ENCODE measurements around the gene SLC43A3.
"Not testable (repeated sequence)": the region's sequence is repeated elsewhere in the genome, so short reads cannot be mapped to it uniquely, and the experiment has no call there.

Gene SLC43A3

GRCh38 chr11:57403802-57404147 is 23.1 kb downstream of the SLC43A3 start:
- no peak for FAIRE-seq

- not testable (repeated sequence) for FAIRE-seq
These were observed 23.7 kb downstream of the SLC43A3 start for GRCh38 chr11:57403003-57403801.

GRCh38 chr11:57402188-57403002 is 24.5 kb downstream of the SLC43A3 start:
- FAIRE-seq = no peak

DNA sequence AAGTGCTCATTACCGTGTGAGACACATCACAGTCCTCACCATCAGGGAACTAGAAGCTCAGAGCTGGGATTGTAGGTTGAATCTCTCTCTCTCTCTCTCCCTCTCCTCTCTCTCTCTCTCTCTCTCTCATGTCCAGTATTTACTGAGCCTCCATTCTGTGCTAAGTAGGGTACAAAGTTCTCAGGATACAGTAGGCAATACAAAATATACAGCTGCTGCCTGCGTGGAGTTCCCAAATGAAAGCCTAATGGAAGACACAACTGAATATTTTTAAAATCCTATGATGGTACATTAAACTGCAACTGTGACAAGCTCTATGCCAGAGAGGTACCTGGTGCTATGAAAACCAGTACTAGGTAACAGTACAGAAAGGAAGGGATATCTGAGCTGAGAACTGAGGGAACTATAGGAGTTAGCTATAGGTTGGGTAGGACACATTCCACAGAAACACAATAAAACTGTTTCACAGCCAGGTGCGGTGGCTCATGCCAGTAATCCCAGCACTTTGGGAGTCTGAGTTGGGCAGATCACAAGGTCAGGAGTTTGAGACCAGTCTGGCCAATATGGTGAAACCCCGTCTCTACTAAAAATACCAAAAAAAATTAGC is 26.8 kb downstream of the SLC43A3 start:
- FAIRE-seq = no peak

- no peak for FAIRE-seq
These were observed 27.7 kb downstream of the SLC43A3 start for GRCh38 chr11:57399221-57399620.

DNA sequence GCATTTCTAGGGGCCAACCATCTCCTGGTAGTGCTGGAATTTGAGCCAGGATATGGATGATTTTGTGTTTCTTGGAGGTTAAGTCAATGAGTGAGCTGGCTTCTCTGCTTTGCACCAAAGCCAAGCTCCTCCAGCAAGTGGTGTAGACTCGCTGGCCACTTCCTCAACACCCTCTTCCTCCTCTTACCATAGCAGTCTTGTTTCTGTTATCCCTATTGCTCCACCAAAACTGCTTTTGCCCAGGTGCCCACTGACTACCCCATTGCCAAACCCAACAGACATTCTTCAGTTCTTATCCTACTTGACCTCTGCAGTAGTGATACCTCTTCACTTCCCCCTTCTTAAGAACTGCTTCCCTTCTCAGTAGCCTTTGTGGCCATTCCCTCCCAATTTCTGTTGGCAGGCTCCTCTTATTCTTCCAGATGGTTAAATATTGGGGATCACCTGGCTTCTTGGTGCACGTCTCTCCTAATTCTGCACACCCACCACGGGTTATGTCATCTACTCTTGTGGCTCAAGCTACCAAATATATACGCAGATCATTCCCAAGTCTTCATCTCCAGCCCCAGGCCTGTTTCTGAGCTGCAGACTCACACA is 29.4 kb downstream of the SLC43A3 start:
- FAIRE-seq = no peak

GRCh38 chr11:57396744-57397143 is 30.2 kb downstream of the SLC43A3 start:
- FAIRE-seq = no peak

GRCh38 chr11:57395905-57396623 is 30.9 kb downstream of the SLC43A3 start:
- FAIRE-seq = no peak

DNA sequence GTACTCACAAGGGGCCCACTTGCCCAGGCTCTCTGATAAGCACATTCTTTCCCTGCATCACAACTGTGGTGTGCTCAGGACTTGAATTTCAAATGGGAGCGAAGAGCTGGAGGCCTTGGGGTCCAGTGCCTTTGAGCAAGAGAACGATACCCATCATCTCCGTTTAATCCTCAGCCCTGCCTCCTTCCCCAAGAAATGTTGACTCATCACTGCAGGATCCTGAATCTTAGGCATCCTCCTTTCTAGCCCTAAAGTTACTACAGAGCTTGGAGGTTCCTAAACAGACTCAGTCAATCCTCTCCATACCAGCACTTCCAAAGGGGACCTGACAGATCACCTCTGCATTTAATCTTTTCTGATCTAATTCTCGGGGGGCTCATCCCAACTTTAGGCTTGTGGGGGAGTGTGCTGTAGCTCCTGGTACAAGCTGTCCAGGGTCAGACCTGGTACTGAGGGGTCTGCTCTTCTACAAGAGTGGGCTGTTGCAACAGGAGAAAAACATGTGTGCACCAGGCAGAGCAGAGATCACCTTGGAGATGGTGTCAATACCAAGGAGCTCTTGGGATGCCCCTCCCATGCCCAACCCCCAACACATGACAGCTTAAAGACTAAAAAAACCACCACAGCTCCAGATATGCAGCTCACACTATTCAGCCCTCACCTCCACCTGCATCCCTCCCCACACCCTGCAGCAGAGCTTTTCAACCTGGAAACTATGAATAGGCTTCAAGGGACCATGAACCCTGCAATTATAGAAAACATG is 32.5 kb downstream of the SLC43A3 start:
- FAIRE-seq = no peak

GRCh38 chr11:57392763-57393105 is 34.2 kb downstream of the SLC43A3 start:
- no peak for FAIRE-seq

DNA sequence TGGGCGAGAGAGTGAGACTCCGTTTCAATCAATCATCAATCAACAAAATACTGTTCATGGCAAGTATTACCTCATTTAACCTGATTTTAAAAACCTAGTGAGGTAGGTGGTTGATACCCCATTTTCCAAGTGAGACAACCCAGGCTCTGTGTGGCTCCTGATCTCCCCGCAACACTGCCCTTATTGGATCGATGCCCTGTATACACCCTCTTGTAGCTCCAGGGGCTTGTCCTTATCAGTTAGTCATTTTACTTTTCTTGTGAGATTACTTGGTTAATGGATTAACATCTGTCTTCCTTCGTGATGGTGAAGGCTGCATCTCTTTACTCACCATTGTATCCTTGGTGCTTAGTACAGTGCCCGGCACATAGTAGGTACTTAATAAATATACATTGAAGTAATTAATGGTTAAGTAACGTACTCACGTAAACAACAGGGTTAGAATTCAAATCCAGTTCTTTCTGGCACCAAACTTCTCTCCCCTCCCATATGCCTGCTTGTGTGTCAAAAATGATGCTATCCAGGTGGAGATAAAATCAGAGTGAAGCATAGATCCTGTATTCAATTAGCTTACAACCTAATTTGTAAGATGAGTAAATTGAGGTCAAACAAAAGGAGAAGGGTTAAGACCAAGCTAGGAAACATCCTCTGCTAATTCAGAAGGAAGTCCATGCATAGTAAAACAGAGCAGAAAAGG is 34.7 kb downstream of the SLC43A3 start:
- FAIRE-seq = no peak

GRCh38 chr11:57391539-57391938 is 35.4 kb downstream of the SLC43A3 start:
- FAIRE-seq = no peak

DNA sequence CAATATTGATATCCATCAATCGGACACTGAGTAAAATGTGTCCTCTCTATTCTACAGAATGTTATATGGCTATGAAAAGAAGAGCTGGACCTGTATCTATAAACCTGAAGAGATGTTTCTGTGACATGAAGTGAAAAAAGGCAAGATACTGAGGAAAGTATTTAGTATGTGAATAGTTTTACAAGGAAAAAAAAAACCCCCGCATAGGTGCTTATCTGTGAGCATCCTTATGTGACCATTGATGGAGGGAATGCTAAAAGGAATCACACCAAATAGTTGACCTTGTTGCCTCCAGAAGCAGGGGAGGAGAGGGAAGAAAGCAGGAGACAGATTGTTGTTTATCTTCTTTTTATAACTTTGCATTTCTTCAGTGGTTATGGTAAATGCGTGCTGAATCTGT is 35.8 kb downstream of the SLC43A3 start:
- FAIRE-seq = no peak

DNA sequence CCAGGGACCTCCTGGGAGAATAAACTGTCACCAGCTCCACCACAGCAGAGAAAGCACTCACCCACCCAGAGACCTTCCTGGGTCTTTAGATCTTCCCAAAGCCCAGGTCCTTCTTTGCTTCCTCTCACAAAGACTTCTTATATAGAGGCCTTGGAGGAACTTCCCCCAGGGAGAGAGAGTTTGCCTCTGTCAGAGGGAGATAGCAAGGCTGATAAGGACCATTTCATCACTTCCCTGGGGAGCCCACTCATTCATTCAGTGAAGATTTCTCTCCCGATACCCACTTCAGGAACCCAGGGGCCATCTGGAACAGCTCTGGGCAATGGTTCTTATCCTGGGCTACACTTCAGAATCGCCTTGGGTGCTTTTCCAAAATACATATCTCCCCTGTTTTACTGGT is 36.4 kb downstream of the SLC43A3 start, which contains the start of gene PRG2:
TSS of gene PRG2 (minus strand) at position 116 of the 400 bp plus-strand sequence. CDS start 706 bp downstream, outside the sequence.
- no peak for FAIRE-seq

DNA sequence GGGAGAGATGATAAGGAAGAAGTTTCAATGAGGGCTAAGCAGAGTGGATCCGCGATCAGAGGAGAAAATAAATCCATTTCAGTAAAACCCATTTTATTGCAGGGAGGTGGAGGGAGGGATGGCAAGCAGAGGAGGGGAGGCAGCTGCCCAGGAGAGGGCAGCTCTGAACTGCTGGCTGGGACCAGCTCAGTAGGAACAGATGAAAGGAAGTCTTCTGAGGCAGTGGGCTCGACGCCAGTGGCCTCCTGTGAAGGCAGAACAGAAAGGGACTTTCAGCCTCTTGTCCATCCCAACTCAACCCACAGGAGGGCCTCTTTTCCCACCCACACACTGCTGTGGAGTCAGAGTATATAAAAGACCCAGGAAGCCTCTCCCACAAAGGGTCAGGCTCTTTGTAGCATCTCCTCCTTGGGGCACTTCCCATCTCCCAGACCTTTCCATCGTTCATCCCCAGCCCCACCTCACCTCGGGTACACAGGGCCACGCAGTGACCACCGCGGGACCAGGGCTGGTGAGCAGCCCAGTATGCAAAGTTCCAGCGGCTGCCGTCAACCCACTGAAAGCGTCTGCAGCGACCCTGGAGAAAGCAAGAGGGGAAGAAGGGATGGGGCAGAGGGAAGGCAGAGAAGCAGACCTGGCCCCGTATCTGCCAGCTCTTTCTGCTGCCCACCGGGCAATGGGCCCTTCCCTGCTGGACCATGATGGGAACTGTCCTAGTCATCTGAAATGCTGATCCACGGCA is 39.5 kb downstream of the SLC43A3 start:
- FAIRE-seq = no peak

DNA sequence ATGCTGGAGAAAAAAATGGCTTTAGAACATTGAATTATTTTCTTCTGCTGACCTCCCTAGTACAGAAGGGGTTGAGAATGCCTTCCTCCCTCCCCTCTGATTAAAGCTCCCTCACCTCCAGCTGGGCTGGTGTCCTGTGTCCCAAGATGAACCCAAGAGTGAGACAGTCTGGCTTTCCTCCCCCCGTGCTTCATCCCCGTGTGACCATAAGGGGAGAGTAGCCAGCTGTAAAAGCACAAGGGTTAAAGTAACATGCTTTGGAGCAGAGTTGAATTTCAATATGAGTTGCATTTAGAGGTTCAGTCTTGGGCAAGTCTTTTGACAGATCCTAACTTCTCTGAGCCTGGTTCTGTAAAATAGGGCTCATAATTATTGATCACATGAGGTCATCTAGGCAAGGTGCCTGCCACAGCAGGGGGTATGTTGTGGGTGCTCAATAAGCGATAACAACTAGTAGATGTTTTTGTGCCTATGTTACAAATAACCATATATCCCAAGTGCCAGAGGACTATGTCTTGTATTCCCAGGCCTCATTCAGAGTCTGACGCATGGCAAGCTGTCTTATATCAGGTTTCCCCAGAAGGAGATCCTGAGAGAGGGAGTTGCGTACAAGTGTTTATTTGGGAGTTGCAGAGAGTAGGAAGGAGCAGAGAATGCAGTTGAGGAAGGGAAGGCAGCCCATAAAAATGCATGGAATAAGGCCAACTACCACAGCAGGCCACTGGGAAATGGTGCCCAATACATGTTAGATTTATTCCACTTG is 40.6 kb downstream of the SLC43A3 start:
- no peak for FAIRE-seq

GRCh38 chr11:57380975-57381374 is 45.9 kb downstream of the SLC43A3 start, which contains the start of gene PRG3:
Gene PRG3 (minus strand): TSS chr11:57381150. CDS start chr11:57380708, 442 bp downstream.
- no peak for FAIRE-seq

DNA sequence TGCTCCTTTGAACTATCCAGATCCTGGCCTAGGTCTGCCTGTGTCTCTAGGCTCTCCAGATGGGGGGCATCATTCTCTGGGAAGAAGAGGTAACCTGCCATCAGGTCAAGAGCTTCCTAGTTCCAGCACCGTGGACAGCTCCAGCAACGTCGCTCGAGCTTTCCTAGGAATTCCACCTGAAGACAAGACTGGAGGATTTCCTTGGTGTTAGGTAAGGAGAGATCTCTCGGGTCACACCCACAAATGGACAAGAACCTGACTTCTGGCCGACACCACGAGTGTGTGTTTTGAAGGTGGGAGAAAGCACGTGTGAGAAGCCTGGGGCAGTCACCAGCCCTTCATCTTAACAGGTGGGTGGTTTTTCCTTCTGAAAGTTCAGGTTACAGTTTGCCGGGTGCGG is 47.2 kb downstream of the SLC43A3 start:
- FAIRE-seq = no peak

DNA sequence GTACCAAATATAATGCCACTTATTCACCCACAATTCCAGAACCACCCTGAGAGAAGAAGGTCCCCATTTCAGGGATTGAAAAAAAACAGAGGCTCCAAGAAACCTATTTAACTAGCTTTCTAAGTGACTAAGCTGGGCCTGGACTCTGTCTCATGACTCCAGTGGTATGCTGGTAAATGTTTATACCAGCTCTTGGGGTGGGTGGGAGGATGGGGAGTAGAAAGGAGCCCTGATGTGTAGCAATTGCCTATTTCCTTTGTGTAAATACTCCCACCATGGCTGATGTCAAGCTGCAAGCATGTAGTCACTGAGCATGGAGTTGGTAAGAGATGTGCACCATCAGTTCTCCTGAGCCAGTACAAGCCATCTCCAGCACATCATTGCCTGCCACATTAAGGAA is 48.7 kb downstream of the SLC43A3 start:
- no peak for FAIRE-seq

DNA sequence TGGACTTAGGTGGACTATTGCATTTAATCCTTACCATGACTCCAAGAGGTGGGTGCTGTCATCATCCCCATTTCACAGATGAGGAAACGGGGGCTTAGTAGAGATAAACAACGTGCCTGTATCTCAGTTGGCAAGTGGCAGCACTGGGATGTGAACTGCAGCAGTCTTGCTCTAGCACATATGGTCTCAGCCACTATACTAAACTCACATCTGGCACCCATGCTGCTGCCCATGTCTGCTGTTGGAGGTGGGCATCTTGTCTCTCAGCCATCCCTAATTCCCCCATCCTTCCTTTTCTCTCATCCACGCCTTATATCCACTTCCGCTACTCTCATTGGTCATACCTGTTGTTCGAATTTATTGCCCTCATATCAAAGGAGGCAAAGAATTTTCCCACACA is 49.8 kb downstream of the SLC43A3 start:
- no peak for FAIRE-seq

All from TTC549 (cell line).